RCC 7860 (cell line): ENCODE data around the gene SH3RF2.
A peak's percentile ranks its signal among the peaks of the same experiment; 100 is the strongest.
"Not testable (repeated sequence)": the region's sequence is repeated elsewhere in the genome, so short reads cannot be mapped to it uniquely, and the experiment has no call there.

Experiments used
- DNase-seq: peaks from one replicate; pipeline ENCODE4 v3.0.0-alpha.2; 2015; ENCODE audit warnings: low spot score
- FAIRE-seq: peaks from 2 replicates; lab custom pipeline; 2012; peaks lifted over from hg19 to GRCh38; lab: Jason Lieb, UNC

The SH3RF2 gene

DNA sequence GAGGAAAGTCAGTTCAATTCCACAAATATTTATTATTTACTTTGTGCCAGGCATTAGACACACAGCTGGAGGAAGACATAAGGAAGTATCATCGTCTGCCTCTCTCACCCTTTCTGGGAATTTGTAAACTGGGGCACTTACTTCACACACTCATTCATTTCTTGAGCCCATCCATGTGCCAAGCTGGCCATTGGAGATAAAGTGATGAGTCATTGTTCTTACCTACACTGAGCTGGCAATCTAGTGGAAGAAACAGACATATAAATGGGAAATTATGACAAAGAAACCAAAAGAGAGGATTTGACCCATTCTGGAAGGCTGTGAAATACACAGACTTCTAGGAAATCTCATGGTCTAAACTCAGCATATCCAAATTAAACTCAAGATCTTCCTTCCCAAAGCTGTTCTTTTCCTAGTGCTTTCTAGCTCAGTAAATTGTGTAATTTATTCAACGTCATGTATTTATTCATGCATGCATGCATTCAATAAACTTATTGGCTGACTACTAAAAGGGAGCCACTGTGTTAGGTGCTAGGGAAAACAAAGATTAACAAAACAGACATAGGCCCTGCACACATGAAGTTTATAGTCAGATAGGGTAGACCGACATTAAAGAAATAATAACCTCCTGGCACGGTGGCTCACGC lies 65.3 kb downstream of the SH3RF2 start:
- peak; percentile 46 for DNase-seq
- FAIRE-seq, result peak; percentile 81

DNA sequence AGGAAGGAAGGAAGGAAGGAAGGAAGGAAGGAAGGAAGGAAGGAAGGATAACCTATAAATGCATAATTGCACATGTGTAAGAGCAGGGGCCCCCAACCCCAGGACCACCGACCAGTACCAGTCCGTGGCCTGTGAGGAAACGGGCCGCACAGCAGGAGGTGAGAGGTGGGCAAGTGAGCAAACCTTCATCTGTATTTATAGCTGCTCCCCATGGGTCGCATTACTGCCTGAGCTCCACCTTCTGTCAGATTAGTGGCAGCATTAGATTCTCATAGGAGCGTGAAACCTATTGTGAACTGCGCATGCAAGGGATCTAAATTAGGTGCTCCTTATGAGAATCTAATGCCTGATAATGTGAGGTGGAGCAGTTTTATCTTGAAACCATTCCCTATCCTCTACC lies 66.1 kb downstream of the SH3RF2 start:
- FAIRE-seq, result no peak

DNA sequence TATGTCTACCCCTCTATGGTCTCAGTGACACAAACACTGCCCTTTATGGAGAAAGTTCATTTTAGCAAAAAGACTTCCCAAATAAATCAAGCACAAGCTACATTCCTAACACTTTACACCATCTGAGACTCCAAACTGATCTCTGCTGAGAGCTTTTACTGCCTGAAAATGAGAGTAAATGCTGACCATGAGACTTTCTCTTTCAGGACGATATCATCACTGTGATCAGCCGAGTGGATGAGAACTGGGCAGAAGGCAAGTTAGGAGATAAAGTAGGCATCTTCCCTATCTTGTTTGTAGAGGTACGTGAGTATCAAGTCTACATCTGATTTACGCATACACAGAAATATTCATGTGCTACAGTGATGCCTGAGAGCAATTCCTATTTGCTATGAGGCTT lies 67.5 kb downstream of the SH3RF2 start:
- FAIRE-seq, result no peak
- DNase-seq, result no peak

More for the DNA sequence above, 66.1 kb downstream of the SH3RF2 start:
- DNase-seq, result no peak

DNA sequence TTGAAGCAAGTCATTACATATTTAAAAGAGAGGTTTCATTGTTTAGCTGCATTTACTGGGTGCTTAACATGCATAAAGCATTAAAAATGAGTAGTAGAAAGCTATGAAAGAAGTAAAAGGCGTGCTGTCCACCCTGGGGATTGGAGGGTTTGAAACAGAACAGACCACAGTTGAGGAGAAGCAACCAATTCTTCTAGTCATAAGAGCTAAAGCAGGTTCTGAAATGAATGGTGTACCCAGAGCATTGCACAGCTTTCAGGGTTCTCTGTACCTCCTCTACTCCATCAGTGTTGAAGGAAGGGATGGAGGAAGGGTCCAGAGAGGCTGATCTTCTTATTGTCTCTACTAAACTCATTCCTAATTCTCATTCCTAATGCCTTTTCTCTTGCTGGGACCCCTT lies 68.9 kb downstream of the SH3RF2 start:
- FAIRE-seq (no peak), DNase-seq (no peak)

DNA sequence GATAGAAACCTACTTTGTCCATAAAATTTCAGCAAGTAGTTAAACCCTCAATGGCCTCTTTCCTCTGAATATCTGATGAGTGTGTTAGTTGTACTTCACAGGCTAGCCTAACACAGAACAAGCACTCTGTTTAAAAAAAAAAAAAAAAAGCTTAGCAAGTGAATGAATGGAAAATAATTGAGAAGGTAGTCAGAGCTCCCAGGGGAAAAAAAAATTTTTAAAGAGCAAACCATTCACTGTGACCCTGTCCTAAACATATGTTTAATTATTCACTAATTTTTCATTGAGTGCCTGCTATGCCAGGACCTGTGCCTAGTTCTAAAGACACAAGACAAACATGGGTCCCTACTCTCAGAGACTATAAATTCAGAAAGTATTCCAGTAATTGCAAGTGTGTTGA lies 69.3 kb downstream of the SH3RF2 start:
- FAIRE-seq, result peak; percentile 5
- DNase-seq, result no peak

DNA sequence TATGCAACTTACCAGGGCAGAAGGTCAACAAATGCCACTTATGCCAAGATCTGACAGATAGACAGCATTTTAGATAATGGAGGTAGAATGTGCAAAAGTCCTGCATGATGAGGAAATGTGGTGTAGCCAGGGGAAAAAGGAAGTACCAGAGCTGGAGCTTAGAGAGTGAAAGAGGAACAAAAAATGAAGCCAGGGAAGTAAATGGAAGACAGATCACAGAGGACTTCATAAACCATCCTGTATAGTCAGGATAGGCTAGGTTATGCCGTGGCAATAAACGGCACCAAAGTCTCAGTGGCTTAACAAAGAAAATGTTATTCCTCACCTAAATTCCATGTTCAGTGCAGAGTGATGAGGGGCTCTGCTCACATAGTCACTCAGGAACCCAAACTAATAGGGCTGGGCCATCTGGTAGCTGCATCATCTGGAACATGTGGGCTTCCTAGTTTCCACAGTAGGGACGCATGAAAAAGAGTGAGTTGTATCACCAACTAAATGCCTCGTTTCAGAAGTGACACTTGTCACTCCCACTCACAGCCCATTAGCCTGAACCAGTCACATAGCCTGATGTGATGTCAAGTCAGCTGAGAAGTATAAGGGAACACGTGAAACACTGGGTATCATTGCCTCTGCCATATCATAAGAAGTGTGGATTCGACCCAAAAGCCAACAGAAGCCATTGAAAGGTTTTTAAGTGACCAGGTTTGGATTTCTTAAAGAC lies 70.3 kb downstream of the SH3RF2 start:
- FAIRE-seq, result no peak
- no peak for DNase-seq

DNA sequence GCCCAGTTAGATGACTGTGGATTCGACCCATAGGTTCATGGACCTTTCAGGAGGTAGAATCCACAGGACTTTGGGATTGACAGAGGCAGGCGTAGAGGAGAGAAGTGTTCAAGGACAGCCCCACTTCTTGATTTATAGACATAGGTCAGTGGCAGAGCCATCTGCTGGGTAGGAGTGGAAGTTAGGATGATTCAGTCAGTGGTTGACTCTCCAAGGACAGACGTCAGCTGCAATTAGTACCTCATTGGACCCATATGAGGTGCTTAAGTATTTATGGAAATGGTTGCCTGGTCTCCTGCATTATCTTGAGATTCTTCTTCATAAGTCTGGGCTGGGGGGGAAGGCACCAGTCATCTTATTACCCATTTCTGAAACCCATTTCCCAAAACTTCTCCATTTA lies 70.9 kb downstream of the SH3RF2 start:
- FAIRE-seq, result no peak
- peak; percentile 37 for DNase-seq

DNA sequence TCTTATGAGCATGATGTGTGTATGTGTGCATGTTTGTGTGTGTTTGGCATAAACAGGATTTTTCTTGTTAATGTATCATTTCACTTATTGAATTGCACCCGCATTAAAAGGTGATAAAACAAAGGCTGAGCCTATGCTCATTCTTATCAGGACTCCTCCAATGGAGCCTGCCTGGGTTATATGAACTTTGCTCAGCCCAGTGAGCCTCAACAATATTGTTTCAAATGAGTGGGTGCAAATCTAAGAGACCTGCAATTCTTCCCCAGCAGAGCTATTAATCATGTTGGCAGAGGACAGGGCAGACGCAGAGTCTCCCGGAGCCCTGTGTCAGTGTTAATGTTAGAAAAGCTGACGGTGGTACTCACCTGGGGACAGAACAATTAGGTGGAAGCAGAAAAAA lies 71.6 kb downstream of the SH3RF2 start:
- FAIRE-seq (no peak), DNase-seq (no peak)

DNA sequence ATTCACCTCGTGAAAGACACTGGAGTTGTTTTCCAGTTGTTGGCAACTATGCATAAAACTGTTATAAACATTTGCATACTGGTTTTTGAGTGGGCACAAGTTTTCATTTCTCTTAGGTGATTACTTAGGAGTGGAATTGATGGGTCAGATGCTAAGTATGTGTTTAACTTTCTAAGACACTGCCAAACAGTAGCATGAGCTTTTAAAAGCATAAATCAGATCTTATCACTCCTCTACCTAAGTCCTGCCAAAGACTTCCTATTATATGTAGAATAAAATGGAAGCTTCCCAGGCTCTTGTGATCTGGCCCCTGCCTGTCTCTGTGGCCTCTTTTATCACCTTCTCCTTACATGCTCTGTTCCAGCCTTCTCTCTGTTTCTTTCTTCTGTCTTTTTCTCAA lies 72.6 kb downstream of the SH3RF2 start:
- FAIRE-seq (no peak), DNase-seq (no peak)

DNA sequence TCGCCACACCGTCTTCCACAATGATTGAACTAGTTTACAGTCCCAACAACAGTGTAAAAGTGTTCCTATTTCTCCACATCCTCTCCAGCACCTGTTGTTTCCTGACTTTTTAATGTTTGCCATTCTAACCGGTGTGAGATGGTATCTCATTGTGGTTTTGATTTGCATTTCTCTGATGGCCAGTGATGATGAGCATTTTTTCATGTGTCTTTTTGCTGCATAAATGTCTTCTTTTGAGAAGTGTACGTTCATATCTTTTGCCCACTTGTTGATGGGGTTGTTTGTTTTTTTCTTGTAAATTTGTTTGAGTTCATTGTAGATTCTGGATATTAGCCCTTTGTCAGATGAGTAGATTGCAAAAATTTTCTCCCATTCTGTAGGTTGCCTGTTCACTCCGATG lies 74.1 kb downstream of the SH3RF2 start:
- FAIRE-seq, DNase-seq: not testable (repeated sequence)

DNA sequence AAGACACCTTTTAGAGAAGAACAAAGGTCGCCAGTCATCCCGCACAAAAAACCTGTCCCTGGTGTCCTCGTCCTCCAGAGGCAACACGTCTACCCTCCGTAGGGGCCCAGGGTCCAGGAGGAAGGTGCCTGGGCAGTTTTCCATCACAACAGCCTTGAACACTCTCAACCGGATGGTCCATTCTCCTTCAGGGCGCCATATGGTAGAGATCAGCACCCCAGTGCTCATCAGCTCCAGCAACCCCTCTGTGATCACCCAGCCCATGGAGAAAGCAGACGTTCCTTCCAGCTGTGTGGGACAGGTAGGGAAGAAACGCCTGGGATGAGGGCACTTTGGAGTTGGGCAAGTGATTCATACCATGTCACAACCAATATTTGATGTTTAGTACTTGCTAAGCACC lies 77.4 kb downstream of the SH3RF2 start:
- DNase-seq, result no peak
- FAIRE-seq, result no peak

DNA sequence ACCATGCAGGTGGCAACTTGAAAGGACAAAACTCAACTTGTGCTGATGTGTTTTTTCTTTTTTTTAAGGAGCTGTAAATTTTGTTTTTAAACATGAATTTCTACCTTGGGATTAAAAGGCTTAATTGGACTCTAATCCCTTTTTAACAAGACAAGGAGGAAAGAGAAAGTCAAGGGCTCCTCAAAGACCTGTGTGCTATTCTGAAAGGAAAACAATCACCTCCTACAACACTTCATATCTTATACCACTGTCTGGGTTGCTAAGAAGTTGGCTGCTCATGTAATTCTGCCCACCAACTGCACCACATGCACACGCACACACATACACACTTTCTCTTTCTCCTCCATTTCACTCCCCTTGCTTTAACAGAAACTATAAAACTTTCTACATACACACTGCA lies 78.6 kb downstream of the SH3RF2 start:
- no peak for FAIRE-seq
- DNase-seq, result no peak

DNA sequence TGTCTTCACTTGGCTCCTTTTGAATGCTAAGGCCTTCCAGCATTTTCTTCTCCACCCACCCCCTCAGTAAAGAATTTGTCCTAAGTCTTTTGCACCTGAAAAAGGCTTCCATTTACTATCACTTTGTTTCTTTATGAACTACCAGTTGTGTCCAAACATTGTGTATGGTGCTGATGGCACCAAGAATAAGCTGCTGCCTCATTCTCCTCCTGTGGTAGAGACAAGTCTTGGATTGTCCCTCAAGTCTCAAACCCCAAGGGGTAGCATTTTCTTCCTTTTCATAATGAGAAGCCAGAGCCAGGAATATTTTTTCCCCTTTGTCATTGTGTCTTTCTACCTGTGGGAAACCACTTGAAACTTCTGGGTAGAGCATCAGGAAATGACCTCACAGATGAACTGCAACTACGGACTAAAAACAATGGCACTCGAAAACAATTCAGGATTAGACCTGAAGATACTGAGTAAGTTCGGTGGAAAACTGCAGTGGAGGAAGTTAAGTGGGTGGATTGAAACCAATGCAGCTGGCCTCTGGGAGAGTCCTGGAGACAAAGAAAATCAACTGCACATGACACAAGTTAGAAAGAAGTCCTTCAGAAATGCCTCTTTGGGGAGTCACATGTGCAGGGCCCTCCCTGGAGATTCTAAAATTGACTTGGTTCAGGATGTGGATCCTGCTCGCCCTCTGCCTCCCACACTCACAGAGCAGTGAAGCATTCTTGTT lies 80.5 kb downstream of the SH3RF2 start:
- DNase-seq, result no peak
- no peak for FAIRE-seq

DNA sequence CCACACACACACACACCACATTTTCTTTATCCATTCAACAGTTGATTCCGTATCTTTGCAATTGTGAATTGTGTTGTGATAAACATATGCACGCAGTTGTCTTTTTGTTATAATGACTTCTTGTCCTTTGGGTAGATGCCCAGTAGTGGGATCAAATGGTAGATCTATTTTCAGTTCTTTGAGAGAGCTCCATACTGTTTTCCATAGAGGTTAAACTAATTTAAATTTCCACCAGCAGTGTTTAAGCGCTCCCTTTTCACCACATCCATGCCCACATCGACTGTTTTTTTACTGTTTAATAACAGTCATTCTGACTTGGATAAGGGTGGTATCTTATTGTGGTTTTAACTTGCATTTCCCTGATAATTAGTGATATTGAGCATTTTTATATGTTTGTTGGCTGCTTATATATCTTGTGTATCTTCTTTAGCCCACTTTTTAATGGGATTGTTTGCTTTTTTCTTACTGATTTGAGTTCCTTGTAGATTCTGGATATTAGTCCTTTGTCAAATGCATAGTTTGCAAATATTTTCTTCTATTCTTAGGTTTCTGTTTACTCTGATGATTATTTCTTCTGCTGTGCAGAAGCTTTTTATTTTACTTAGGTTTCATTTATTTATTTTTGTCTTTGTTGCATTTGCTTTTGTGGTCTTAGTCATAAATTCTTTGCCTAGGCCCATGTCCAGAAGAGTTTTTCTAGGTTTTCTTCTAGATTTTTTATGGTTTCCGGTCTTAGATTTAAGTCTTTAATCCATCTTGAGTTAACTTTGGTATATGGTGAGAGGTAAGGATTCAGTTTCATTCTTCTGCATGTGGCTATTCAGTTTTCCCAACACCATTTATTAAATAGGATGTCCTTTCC lies 82.4 kb downstream of the SH3RF2 start:
- FAIRE-seq (no peak), DNase-seq (no peak)

DNA sequence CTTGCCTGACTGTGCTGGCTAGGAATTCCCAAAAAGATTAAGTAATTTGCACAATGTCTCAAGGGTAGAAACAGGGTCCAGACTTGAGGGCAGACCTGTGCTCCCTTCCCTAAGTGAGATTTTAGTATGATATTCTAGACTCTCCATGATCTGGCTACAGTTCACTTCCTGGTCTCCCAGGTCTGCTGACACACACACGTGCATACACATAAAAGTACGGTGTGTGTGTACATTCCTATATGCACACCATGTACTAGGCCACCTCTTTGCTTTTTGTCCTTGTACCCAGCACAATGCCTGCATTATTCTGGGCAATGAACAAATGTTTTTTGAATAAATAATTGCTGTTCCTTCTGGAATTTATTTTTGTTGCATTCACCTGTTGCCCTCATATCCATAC lies 83.7 kb downstream of the SH3RF2 start:
- DNase-seq (no peak), FAIRE-seq (no peak)

DNA sequence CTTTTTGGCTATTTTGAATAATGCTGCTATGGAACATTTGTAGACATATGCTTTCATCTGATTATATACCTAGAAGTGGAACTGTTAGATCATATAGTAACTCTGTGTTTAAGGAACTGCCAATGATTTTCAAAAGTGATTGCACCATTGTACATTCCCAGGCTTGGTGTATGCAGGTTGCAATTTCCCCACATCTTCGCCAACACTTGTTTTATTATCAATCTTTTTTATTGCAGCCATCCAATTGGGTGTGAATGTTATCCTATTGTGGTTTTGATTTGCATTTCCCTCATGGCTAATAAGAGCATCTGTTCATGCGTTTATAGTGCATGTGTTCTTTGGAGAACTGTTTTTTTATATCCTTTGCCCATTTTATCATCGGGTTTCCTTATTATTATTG lies 87.7 kb downstream of the SH3RF2 start:
- FAIRE-seq, result no peak

DNA sequence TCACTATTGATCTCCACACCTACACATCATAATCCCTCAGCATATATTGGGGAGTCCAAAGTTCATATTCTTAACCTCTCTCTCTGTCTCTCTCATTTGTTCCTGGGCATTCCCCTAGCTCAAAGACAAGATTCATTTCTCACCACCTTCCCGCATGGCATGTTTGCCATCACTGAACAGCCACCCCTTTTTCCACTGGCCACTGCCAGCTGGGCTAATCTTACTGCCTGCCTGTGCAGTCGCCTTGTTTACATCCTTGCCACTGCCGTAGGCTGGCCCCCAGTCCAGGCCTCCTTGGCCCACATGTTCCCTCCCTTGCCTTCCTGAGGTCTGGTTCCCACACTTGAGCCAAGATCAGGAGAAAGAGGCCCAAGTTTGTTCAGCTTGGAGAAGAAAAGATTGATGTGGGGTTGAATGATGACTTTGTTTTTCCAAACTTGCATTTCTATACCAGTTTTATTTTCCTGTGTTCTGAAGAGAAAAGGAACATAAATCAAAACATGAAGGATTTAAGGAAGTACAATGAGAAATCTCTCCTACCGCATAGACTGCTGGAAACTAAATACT lies 88.8 kb downstream of the SH3RF2 start:
- DNase-seq (no peak), FAIRE-seq (no peak)

More for the DNA sequence above, 87.7 kb downstream of the SH3RF2 start:
- DNase-seq, result no peak

DNA sequence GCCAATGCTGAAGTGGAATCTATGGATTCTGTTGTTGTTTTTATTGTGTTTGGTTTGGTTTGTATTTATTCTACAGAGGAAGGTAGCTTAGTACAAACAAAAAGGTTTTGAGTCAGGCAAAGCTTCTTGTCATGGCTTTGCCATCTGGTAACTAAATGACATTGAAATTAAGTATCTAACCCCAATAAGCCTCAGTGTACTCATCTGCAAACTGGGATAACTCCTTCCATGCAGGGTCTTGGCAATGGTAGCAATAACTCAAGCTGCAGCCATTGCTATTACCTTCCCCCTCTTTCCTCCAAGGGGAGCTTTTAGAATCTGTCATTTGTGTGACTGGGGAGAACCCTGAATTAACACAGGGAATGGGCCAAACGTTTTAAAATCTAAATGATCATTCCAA lies 89.3 kb downstream of the SH3RF2 start:
- DNase-seq (no peak), FAIRE-seq (no peak)

DNA sequence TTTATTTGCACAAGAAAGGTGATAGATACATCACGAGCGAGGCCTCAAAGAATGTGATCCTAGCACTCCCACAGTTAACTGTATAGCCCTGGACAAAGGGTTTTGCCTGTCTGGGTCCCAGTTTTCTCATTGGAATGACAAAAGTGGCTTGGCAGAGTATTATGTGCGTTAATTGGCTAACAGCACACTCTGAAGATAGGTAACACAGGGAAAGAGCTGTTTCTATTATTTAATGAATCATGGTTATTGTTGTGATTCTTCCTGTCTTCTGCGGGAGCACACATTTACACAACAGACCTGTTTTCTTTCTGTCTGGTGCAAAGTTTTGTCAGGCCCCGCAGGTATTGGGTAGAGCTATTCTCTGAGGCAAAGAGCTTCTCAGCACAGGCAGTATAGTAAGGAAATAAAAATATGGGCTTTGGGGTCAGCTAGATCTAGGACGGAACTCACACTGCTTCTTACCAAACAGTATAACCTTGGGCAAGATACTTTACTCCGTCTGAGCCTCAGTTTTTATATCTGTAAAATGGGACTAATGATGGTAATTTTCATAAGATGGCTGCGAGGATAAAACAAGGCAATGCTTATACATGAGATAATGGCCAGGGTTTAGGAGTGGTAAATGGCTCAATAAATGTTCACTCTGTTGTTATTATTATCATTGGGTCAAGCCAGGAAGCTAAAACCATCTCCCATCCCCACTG lies 90.1 kb downstream of the SH3RF2 start:
- FAIRE-seq, result no peak

DNA sequence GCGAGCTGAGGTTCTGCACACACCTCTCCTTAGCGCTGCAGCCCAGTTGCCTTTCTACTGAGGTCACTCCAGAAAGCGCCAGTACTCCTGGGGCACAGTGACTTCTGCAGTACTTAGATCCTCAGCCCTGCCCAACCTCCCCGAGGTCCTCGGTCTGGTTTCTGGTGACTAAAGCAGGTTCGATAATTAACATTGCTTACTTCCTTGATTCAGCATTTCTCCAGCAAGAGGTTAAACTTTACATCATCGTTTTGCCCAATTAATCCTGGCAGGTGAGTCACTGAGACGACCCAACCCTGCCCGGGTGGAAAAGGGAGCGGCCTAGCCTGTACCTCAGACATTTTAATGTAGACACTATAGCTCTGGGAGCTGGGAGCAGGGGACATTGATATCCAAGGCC lies 91.4 kb downstream of the SH3RF2 start:
- DNase-seq (peak; percentile 87), FAIRE-seq (peak; percentile 94)

More for the DNA sequence above, 90.1 kb downstream of the SH3RF2 start:
- DNase-seq, result no peak
